HUES64 (cell line): Measurements from ENCODE around the gene LBHD2.
"Not testable (repeated sequence)": the region's sequence is repeated elsewhere in the genome, so short reads cannot be mapped to it uniquely, and the experiment has no call there.

Source experiments
- H3K27ac ChIP-seq: 2 replicates; pipeline ENCODE4 v1.7.0; 2013; ENCODE audit warnings: low read depth, low read length, inconsistent platforms
- H3K27me3 ChIP-seq: 2 replicates; pipeline ENCODE4 v1.6.1; 2013; ENCODE audit warnings: mild to moderate bottlenecking, low read length; ENCODE audit not compliant: insufficient read depth
- H3K36me3 ChIP-seq: 2 replicates; pipeline ENCODE4 v1.6.1; 2013; ENCODE audit warnings: mild to moderate bottlenecking, low read length; ENCODE audit not compliant: insufficient read depth
- H3K4me1 ChIP-seq: 2 replicates; pipeline ENCODE4 v1.6.1; 2013; ENCODE audit warnings: mild to moderate bottlenecking, low read length, moderate library complexity; ENCODE audit not compliant: insufficient read depth
- H3K4me3 ChIP-seq: 2 replicates; pipeline ENCODE4 v1.5.1; 2013; ENCODE audit warnings: mild to moderate bottlenecking, low read length, moderate library complexity
- H3K9ac ChIP-seq: 2 replicates; pipeline ENCODE4 v1.6.1; 2013; ENCODE audit warnings: mild to moderate bottlenecking, low read depth, low read length
- H3K9me3 ChIP-seq: 2 replicates; pipeline ENCODE4 v1.6.1; 2013; ENCODE audit warnings: low read depth, low read length; ENCODE audit not compliant: insufficient read depth
- WGBS: fragments of 150-250, 120-280 bp; methylation state at CpG from one replicate; pipeline ENCODE4 v1.1.7; 2013; ENCODE audit warnings: missing lambda C conversion rate; 5-methylcytosine and 5-hydroxymethylcytosine counted together

The LBHD2 gene

DNA sequence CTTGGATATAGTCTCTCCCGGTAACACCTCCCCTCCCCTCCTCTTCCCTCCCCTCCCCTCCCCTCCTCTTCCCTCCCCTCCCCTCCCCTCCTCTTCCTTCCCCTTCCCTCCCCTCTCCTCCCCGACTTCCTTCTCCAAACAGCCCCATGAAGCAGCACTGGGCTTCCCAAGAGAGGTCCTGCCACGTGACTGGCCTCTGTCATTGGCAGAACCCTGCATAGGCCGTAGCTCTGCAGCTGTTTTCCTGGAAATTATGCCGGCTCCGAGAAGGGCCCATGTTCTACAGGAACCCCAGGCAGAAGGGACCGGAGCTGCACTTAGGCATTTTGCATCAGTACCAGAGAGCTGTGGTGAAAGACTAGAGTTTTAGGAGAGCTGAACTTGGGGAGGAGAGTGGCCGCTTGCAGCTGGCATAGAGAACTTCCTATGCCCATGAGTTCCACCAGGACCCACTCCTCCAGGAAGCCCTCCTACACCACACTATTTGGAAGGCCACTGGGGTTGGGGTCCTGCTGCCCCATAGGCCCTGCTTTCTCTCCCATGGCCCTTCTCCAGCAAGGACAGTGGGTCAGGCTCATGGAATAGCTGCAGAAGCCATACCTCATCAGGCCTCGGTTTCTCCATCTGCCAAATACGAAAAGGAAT lies 34.1 kb downstream of the LBHD2 start:
- Histone ChIP-seq H3K27me3 (peaks cover 5% of the 10 kb centered on the region; the same call in 1 of the 2 replicates), H3K27ac (no peak overlapping the region), H3K9ac (no peak overlapping the region), H3K4me1 (peaks cover 10% of the 10 kb centered on the region), H3K4me3 (no peak overlapping the region), H3K36me3 (no peaks in the 10 kb centered on the region), H3K9me3 (no peaks in the 10 kb centered on the region)
- WGBS: 63% methylated on average over 9 of the region's 10 CpGs

DNA sequence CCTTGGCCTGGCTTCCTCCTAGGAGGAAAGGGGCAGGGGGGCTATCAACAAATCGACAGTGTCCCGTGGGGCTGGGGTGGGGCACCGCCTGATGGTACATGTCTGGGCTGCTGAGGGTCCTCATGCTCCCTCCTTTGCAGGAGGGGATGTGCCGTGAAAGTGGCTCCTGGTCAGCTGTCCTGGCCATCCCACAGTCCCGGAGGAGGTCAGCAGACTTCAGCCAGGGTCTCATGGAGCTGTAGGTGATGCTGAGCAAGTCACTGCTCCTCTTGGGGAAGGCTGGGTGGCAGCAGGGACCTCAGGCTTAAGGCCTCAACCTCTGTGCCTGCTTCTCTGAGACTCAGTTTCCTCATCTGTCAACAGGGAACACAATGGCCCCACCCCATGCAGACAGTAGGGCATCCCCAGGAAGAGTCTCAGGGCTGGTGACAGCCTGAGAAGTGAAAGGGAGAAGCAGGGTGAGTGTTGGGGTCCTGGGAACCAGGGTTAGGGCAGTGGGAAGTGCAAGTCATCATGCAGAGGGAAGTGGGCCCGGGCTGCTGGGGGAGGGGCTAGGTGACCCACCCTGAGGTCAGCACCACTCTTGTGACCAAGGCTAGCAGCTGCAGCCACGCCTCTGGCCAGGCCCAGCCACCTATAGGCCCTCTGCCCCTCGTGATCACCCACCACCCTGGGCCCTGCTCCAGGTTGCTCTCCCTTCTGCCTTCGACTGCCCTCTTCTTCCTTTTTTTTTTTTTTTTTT lies 34.8 kb downstream of the LBHD2 start:
- Histone ChIP-seq H3K9ac (no peak overlapping the region), H3K27me3 (peaks cover 11% of the 10 kb centered on the region), H3K4me3 (no peak overlapping the region), H3K4me1 (peaks cover 10% of the 10 kb centered on the region), H3K9me3 (no peaks in the 10 kb centered on the region), H3K36me3 (no peaks in the 10 kb centered on the region), H3K27ac (no peak overlapping the region)
- 83% methylated on average over 9 of the region's 9 CpGs for WGBS

DNA sequence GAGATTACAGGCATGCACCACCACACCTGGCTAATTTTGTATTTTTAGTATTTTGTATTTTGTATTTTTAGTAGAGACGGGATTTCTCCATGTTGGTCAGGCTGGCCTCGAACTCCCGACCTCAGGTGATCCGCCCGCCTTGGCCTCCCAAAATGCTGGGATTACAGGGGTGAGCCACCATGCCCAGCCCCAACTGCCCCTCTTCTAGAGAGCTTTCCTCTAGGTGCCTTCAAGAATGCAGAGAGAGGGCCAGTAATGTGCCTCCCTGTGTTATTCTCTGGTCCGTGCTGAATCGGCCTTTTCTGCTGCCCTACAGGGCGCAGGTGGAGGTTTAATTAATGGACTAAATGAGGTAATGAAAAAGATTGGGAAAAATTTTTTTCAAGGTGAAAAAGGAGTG lies 35.5 kb downstream of the LBHD2 start:
- H3K36me3 ChIP-seq, H3K4me3 ChIP-seq, H3K27ac ChIP-seq, H3K4me1 ChIP-seq, H3K9ac ChIP-seq, H3K9me3 ChIP-seq: not testable (repeated sequence)
- peaks cover 13% of the 10 kb centered on the region for H3K27me3 ChIP-seq
- WGBS: 93% methylated on average over 8 of the region's 8 CpGs

DNA sequence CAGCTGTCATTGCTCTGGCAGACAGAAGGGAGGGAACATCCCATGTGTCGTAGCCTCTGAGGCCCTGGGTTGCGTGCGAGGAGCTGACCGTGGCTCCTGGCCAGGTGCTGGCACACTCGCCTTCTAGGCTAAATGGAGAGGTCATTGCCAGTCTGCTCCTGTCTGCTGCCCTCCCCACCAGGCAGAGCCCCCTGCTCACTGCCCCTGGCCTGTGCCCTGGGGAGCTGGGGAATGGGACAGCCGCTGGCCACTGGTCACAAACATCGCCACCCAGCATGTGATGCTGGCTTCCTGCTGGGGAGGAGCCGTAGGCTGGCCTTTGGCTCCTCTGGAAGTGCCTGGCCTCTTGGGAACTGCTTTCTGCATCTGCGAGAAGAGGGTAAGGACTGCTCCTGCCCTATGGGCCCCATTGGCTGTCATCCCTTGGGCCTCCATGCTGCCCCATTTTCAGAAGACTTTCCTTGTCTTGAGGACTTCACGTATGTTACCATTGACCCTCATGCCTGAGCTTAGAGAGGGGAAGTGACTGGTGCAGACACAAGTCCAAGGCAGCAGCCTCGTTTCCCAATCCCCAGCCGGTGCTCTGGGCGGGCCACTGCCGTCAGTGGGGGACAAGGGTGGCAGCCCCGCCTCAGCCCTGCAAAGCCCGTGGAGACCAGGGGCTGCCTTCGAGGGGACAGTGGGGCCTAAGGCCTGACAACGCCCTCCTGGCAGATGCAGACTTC lies 37.3 kb downstream of the LBHD2 start:
- Histone ChIP-seq H3K9ac (no peak overlapping the region), H3K4me1 (peaks cover 10% of the 10 kb centered on the region), H3K4me3 (no peak overlapping the region), H3K9me3 (no peaks in the 10 kb centered on the region), H3K27me3 (peaks cover 15% of the 10 kb centered on the region), H3K27ac (no peak overlapping the region; the same call in 1 of the 2 replicates), H3K36me3 (no peaks in the 10 kb centered on the region)
- 56% methylated on average over 18 of the region's 18 CpGs for WGBS

DNA sequence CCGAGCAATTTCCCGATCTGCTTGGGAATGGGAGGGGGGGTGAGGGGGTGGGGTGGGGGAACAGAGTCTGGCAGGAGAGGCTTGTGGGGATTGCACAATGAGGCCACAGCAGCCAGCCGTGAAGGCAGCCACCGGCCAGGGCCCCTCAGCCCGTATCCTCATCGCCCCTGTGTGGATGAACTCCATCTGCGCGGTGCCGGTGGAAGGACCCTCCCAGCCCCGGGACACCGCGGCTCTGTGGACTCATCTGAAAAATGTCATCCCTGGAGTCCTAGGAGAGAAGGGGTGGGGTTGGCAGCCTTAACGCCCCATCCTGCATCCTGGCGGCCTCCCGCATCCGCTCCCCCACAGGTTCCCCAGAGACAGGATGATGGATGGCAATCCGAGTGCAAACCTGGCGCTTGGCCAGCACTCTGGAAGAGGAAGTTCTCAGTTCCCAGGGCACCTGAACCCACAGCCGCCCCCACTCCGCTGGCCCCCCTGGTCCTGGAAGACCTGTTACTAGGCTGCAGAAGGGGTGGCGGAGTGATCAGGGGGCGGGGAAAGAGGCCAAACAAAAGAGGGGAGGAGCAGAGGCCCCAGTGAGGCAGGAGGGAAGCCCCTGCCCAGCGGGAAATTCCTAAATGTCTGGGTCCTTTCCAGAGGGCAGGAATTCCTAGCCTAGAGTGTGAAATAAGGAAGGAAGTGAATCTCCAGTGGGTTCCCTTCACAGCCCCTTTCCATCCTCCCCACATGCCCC lies 38.0 kb downstream of the LBHD2 start:
- Histone ChIP-seq H3K36me3 (no peaks in the 10 kb centered on the region), H3K27ac (peak overlapping the region; percentile 64; the same call in 1 of the 2 replicates), H3K4me1 (peaks cover 10% of the 10 kb centered on the region), H3K4me3 (peak overlapping the region; percentile 45), H3K9me3 (no peaks in the 10 kb centered on the region), H3K9ac (no peak overlapping the region), H3K27me3 (peaks cover 19% of the 10 kb centered on the region)
- 9% methylated on average over 23 of the region's 23 CpGs for WGBS

DNA sequence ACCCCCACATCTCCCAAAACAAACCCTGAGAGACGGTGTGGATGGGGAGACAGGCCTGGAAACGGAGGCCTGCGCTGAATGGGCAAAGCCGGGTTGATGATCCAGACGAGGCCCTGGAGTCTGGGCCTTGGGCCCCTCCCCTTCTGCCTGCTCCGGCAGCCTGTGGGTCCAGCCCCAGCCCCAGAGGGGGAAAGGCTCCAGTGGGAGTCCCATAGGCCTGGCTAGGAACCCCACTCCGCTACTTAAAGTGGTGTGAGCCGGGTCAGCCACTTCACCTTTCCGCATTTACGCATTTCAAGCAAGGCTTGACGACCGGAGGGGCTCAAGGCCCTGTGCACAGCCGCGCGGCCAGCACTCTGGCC lies 38.6 kb downstream of the LBHD2 start:
- Histone ChIP-seq H3K9ac (peak overlapping the region; percentile 38; the same call in 1 of the 2 replicates), H3K4me1 (peaks cover 10% of the 10 kb centered on the region), H3K27ac (peak overlapping the region; percentile 64; the same call in 1 of the 2 replicates)

DNA sequence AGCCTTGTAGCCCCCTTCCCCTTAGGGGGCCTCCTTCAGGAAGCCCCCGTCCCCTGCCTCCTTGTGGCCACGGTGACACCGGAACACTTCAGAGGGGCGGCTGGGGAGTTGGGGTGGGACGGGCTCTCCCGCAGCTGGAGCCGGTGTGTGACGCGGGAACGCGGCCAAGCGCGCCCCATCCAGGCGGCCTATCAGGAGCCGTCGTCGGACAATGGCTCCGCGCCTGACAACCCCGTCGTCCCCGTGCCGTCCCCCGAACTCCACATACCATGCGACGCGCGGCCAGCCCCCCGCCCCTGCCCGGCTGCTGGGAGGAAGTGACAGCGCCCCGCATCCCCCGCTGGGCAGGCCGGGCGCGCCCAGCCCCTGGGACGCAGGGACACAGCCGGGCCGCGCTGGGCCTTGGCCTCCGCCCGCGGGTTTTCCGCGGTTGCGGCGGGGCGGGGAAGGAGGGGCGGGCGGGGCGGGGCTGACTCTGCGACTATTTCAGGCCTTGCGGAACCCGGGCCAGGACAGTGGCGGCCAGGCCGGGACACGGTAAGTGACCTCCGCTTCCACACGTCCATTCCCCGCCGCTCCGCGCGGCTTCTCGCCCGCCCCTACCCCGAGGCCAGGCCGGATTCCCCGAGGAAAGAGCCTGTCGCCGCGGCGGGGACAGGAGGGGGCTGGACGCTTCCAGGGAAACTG lies 39.1 kb downstream of the LBHD2 start, which contains the start of gene TNFAIP2:
Gene TNFAIP2, plus strand, starts transcription at position 515 of the 687 bp plus-strand sequence. CDS start 2,997 bp downstream, outside the sequence.
- H3K36me3 ChIP-seq: no peaks in the 10 kb centered on the region
- WGBS: 2% methylated on average over 74 of the region's 74 CpGs
- peak within 1 kb of the TSS; percentile 38; the same call in 1 of the 2 replicates for H3K9ac ChIP-seq
- peaks cover 23% of the 10 kb centered on the region for H3K27me3 ChIP-seq
- no peaks in the 10 kb centered on the region for H3K9me3 ChIP-seq
- peak within 1 kb of the TSS; percentile 64; the same call in 1 of the 2 replicates for H3K27ac ChIP-seq
- peak within 1 kb of the TSS; percentile 45 for H3K4me3 ChIP-seq
- H3K4me1 ChIP-seq: peaks cover 10% of the 10 kb centered on the region

More for the DNA sequence above, 38.6 kb downstream of the LBHD2 start:
- H3K36me3 ChIP-seq: no peaks in the 10 kb centered on the region
- H3K27me3 ChIP-seq: peaks cover 20% of the 10 kb centered on the region
- 6% methylated on average over 15 of the region's 15 CpGs for WGBS
- H3K9me3 ChIP-seq: no peaks in the 10 kb centered on the region
- peak overlapping the region; percentile 45 for H3K4me3 ChIP-seq

DNA sequence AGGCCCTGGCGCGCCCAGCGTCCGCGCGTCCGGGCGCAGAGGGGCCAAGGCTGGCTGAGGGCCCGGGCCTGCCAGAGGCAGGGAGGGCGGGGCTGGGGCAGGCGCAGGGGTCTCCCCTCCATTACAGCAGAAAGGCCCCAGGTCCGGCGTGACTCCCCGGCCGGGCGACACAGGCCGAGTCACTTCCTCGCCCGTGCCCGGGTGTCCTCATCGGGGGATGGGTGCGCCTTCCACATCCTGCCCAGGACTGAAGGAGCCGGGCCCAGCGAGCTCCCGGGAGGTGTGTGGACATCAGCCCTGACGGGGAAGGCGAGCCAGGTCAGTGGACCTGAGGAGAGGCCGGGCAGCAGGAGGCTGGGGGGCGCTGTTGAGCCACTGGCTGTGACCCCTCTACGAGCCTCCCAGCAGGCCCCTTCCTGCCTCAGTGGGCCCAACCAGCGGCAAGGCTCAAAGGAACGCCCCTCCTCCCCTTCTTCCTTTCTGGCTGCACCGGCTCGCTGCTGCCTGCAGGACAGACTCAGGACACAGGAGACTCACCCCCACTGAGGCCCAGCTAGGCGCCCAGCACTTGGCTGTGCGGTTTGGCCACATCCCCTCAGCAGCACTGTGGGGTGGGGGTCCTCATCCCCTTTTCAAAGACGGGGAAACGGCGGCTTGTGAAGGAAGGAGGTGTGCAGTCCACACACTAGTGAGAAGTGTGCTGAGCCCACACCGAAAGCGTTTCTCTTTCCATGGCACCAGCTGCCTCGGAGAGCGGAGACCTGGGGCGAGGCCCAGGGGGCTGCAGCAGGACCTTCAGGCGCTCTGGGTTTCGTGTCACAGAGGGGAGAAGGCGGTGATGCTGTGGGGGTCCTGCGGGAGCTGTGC lies 39.9 kb downstream of the LBHD2 start:
- Histone ChIP-seq H3K36me3 (no peaks in the 10 kb centered on the region), H3K9ac (no peak overlapping the region), H3K9me3 (no peaks in the 10 kb centered on the region), H3K4me3 (peak overlapping the region; percentile 45), H3K27me3 (peaks cover 23% of the 10 kb centered on the region), H3K27ac (no peak overlapping the region), H3K4me1 (peaks cover 10% of the 10 kb centered on the region)
- 23% methylated on average over 48 of the region's 48 CpGs for WGBS

DNA sequence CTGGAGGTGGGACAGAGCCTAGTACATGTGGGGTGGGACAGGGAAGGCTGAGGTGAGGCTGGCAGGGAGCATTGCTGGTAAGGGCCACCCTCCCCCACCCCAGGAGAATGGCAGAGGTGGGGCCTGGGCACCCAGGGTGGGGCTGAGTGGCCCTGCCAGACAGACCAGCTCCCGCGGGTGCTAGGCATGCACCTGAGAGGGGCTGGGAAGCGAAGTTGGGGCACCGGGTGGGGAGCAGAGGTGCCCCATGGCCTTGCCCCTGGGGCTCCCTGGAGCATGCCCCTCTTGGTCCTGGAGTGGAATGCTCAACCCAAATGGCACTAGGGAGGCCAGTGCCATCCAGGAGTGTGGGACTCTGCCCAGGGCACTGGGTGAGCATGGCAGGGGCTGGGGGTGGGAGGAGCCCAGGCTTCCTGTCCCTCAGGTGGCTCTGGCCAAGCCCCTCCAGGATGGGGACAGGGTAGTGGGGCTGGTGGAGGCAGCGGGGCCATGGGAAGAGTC lies 40.5 kb downstream of the LBHD2 start:
- no peaks in the 10 kb centered on the region for H3K36me3 ChIP-seq
- H3K27ac ChIP-seq: no peak overlapping the region
- no peaks in the 10 kb centered on the region for H3K9me3 ChIP-seq
- peaks cover 23% of the 10 kb centered on the region for H3K27me3 ChIP-seq
- peaks cover 10% of the 10 kb centered on the region for H3K4me1 ChIP-seq
- WGBS: 90% methylated on average over 5 of the region's 5 CpGs
- no peak overlapping the region for H3K4me3 ChIP-seq
- no peak overlapping the region for H3K9ac ChIP-seq
